ENCODE measurements around the gene C22orf39. TPM values are rescaled to one million over a fixed set of nuclear protein-coding genes. Genes with fewer than 3 reads are reported as not detected.

Gene C22orf39
- total RNA-seq, 1 donor from 2014 or later: 25.3 TPM

DNA sequence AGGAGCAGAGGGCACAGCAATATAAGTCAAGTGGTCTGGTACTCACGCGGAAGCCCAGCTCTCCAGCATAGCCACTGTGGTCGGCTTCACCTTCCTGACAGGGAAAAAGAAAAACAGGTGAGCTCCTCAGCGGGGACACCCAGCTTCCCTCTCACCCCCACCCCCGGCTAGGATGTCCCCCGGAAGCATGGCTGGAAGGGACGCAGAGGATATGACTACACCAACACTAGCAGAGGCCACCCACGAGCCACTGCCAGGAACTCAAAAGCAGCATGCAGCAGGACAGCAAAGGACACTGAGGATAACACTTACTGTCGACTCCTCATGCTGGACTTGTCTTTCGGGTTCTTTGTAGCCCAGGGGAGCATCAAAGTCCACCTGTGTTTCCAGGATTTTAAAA, 9.0 kb upstream of the C22orf39 start:
- H3K27me3 ChIP-seq (ENCODE audit: control insufficient read depth, insufficient read depth, low read length): no peaks in the 10 kb centered on the region
- H3K4me3 ChIP-seq (ENCODE audit: low read depth, low read length): no peak overlapping the region
- DNase-seq (ENCODE audit: low read depth): no peak
- TF ChIP-seq CTCF (IDR thresholded peaks at IDR 0.05; ENCODE audit: insufficient read depth, low read length, severe bottlenecking): no peak
- peaks cover 29% of the 10 kb centered on the region for H3K36me3 ChIP-seq (ENCODE audit: control insufficient read depth, insufficient read depth, low read length)
- no peak for FAIRE-seq

DNA sequence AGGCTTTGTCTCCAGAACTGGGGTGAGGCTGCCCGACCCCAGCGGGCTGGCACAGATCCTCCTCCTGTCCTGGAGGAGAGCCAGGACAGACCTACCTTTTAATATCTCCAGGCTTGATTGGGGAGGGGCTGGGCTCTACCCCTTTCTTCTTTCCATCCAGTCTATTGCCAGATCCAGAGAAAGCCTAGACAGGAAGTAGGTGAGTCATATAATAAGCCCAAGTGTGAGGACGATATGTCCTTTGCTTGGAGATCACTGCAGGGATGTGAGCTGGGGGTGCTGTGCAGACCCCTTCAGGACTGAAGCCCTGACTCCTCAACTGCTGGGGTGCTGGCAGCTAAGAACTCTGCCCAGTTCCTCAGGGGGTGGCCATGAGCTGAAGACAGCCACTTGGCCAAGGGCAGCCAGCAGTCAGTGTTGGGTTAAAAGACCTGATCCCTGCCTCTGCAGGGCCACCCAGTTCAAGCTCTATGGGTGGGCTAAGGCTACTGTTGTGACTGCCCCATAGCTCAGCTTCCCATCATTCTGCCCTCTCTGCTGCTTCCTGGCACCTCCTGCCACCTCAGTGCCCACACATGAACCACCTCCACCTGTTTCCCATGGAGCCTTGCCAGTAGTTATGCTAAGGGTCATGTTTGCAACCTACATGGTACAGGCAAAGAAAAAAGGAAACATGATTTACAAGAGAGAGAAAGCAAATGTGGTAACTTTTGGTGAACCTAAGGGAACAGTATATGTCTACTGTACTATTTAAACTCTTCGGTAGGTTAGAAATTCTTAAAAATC, 8.3 kb upstream of the C22orf39 start:
- DNase-seq (ENCODE audit: low read depth): no peak
- Histone ChIP-seq H3K4me3 (ENCODE audit: low read depth, low read length) (no peak overlapping the region), H3K36me3 (ENCODE audit: control insufficient read depth, insufficient read depth, low read length) (peaks cover 30% of the 10 kb centered on the region), H3K27me3 (ENCODE audit: control insufficient read depth, insufficient read depth, low read length) (no peaks in the 10 kb centered on the region)
- TF ChIP-seq CTCF (IDR thresholded peaks at IDR 0.05; ENCODE audit: insufficient read depth, low read length, severe bottlenecking): no peak
- FAIRE-seq: no peak

- H3K36me3 ChIP-seq (ENCODE audit: control insufficient read depth, insufficient read depth, low read length): peaks cover 30% of the 10 kb centered on the region
- DNase-seq (ENCODE audit: low read depth): no peak
Observed at GRCh38 chr22:19455033-19455432, 7.5 kb upstream of the C22orf39 start.

GRCh38 chr22:19454156-19454555, 6.6 kb upstream of the C22orf39 start:
- DNase-seq (ENCODE audit: low read depth): no peak
- Histone ChIP-seq H3K27me3 (ENCODE audit: control insufficient read depth, insufficient read depth, low read length) (no peaks in the 10 kb centered on the region), H3K36me3 (ENCODE audit: control insufficient read depth, insufficient read depth, low read length) (peaks cover 30% of the 10 kb centered on the region), H3K4me3 (ENCODE audit: low read depth, low read length) (no peak overlapping the region)
- no peak for TF ChIP-seq CTCF (IDR thresholded peaks at IDR 0.05; ENCODE audit: insufficient read depth, low read length, severe bottlenecking)
- FAIRE-seq: no peak

More at GRCh38 chr22:19455033-19455432, 7.5 kb upstream of the C22orf39 start:
- TF ChIP-seq CTCF (IDR thresholded peaks at IDR 0.05; ENCODE audit: insufficient read depth, low read length, severe bottlenecking): no peak
- Histone ChIP-seq H3K27me3 (ENCODE audit: control insufficient read depth, insufficient read depth, low read length) (no peaks in the 10 kb centered on the region), H3K4me3 (ENCODE audit: low read depth, low read length) (no peak overlapping the region)
- FAIRE-seq: no peak

DNA sequence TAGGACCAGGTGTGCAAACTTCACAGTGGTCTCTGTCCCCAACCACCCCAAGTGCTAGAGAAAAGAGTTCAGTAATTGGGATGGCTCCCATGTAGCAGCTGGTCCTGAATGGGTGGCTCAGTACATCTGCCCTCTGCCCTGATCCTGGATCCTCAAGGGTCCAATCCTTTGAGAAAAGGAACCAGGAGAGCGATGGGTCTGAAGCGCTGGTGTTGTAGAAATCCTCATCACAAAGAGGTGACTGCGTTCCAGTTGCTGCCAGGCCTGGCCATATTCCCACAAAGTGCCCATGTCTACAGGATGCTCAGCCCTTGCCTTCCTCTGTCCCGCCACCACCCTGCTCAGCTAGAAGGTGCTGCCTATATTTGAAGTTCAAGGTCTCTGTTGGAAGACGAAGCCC, 6.2 kb upstream of the C22orf39 start:
- no peak for TF ChIP-seq CTCF (IDR thresholded peaks at IDR 0.05; ENCODE audit: insufficient read depth, low read length, severe bottlenecking)
- no peaks in the 10 kb centered on the region for H3K27me3 ChIP-seq (ENCODE audit: control insufficient read depth, insufficient read depth, low read length)
- no peak overlapping the region for H3K4me3 ChIP-seq (ENCODE audit: low read depth, low read length)
- no peak for DNase-seq (ENCODE audit: low read depth)
- H3K36me3 ChIP-seq (ENCODE audit: control insufficient read depth, insufficient read depth, low read length): peaks cover 30% of the 10 kb centered on the region
- no peak for FAIRE-seq

GRCh38 chr22:19451570-19451969, 4.1 kb upstream of the C22orf39 start:
- no peak overlapping the region for H3K4me3 ChIP-seq (ENCODE audit: low read depth, low read length)
- no peaks in the 10 kb centered on the region for H3K27me3 ChIP-seq (ENCODE audit: control insufficient read depth, insufficient read depth, low read length)
- peaks cover 23% of the 10 kb centered on the region for H3K36me3 ChIP-seq (ENCODE audit: control insufficient read depth, insufficient read depth, low read length)
- no peak for TF ChIP-seq CTCF (IDR thresholded peaks at IDR 0.05; ENCODE audit: insufficient read depth, low read length, severe bottlenecking)
- DNase-seq (ENCODE audit: low read depth) (no peak), FAIRE-seq (no peak)
